Measurements from ENCODE around the gene TENM3. TPM values are rescaled to one million over a fixed set of nuclear protein-coding genes. Genes with fewer than 3 reads are reported as not detected.
A peak's percentile ranks its signal among the peaks of the same experiment; 100 is the strongest.

TENM3 gene
- total and polyA plus RNA-seq, 2 of the 8 experiments (the other 6 are each of a cell fraction or from before 2014, with no cell fraction given): 36.9 to 69.3 TPM

GRCh38 chr4:182812916-182813315, 569.7 kb downstream of the TENM3 start:
- peaks cover 0 to 15% of the 10 kb centered on the region in 2 experiments for H4K20me1 ChIP-seq (replicated peaks in 1 of 2; ENCODE audit: control insufficient read depth in 1 of 2, insufficient read depth in 2 of 2, low read length in 2 of 2)
- no peak overlapping the region for H2BK120ac ChIP-seq (replicated peaks; ENCODE audit: low read depth, low read length)
- H3K36me3 ChIP-seq (ENCODE audit: control insufficient read depth in 2 of 4, insufficient read depth in 4 of 4, low read length in 3 of 4): no peaks in the 10 kb centered on the region; a peak in 2 of 8 replicates
- no peak overlapping the region for H3K9ac ChIP-seq (replicated peaks in 1 of 4; ENCODE audit: extremely low read depth in 1 of 4, low read depth in 3 of 4, low read length in 3 of 4)
- peak overlapping the region; percentile 44; the same call in 1 of the 2 replicates for H2AK5ac ChIP-seq (ENCODE audit: low read depth, low read length)
- H3K4me2 ChIP-seq (ENCODE audit: insufficient read depth in 1 of 2, low read depth in 2 of 2, low read length in 2 of 2): no peak overlapping the region
- H3K27ac ChIP-seq (ENCODE audit: low read depth, low read length): no peak overlapping the region
- peaks cover 0 to 6% (median 1%) of the 10 kb centered on the region in 4 experiments; a peak in 1 of 7 replicates for H3K4me1 ChIP-seq (replicated peaks in 1 of 4; ENCODE audit: control insufficient read depth in 3 of 4, insufficient read depth in 4 of 4, low read length in 3 of 4)
- WGBS, 2 experiments (ENCODE audit: extremely low coverage in 1 of 2, insufficient coverage in 1 of 2, insufficient read length in 1 of 2, insufficient replicate concordance in 2 of 2, low coverage in 1 of 2, low lambda C conversion rate in 2 of 2, missing lambda C conversion rate in 1 of 2): 77% methylated on average over 4 of the region's 4 CpGs; no CpG with 5 or more reads in 1 of the 2 experiments
- H3K4ac ChIP-seq (replicated peaks; ENCODE audit: insufficient read length, low read depth, low read length): no peak overlapping the region
- H3K18ac ChIP-seq (ENCODE audit: extremely low read depth, low read length): no peak overlapping the region
- H2BK20ac ChIP-seq (ENCODE audit: low read length): no peak overlapping the region
- H3K23me2 ChIP-seq (ENCODE audit: low read depth, low read length): peaks cover 16% of the 10 kb centered on the region
- H4K5ac ChIP-seq (ENCODE audit: insufficient read length, low read depth, low read length): no peak overlapping the region
- H3K79me2 ChIP-seq (ENCODE audit: control insufficient read depth in 1 of 2, insufficient read depth in 2 of 2, low read length in 2 of 2): no peaks in the 10 kb centered on the region
- no peak overlapping the region for H2AFZ ChIP-seq (ENCODE audit: low read length)
- no peak overlapping the region for H2BK5ac ChIP-seq (ENCODE audit: low read depth, low read length)
- H3K27me3 ChIP-seq (replicated peaks in 1 of 4; ENCODE audit: control insufficient read depth in 3 of 4, extremely low read depth in 1 of 4, insufficient read depth in 3 of 4, low read length in 3 of 4): peaks cover 0 to 8% (median 0%) of the 10 kb centered on the region in 4 experiments; a peak in 3 of 7 replicates
- peak overlapping the region; percentile 93 for H3K56ac ChIP-seq (replicated peaks; ENCODE audit: insufficient read length, low read depth, low read length)
- H3K14ac ChIP-seq (ENCODE audit: insufficient read length): no peak overlapping the region
- FAIRE-seq: no peak
- CTCF ChIA-PET (ENCODE audit: partially characterized antibody): no interaction called here
- H3K79me1 ChIP-seq (ENCODE audit: low read depth, low read length): peaks cover 2% of the 10 kb centered on the region; the same call in 1 of the 2 replicates
- H4K91ac ChIP-seq (replicated peaks; ENCODE audit: insufficient read length, low read length): peak overlapping the region; percentile 89
- no peak overlapping the region for H3K4me3 ChIP-seq (ENCODE audit: extremely low read depth in 1 of 4, insufficient read depth in 2 of 4, low read depth in 3 of 4, low read length in 4 of 4)
- no peak for DNase-seq (ENCODE audit: low read depth in 1 of 2, low spot score in 2 of 2)
- peak overlapping the region; percentile 30; the same call in 1 of the 2 replicates for H2BK12ac ChIP-seq (ENCODE audit: low read depth, low read length)
- TF ChIP-seq CTBP2 (IDR thresholded peaks at IDR 0.05; ENCODE audit: borderline replicate concordance, insufficient read depth, insufficient read length, low read length) (no peak), TBP (IDR thresholded peaks at IDR 0.05; ENCODE audit: low read depth, low read length) (no peak), CHD1 (IDR thresholded peaks at IDR 0.05; ENCODE audit: low read depth, low read length) (no peak), NRF1 (IDR thresholded peaks at IDR 0.05; ENCODE audit: low read depth, low read length) (no peak), SRF (IDR thresholded peaks at IDR 0.05; ENCODE audit: low read depth, low read length) (no peak), FOSL1 (IDR thresholded peaks at IDR 0.05; ENCODE audit: insufficient read depth, low read depth, low read length) (no peak), SP4 (IDR thresholded peaks at IDR 0.05; ENCODE audit: low read length) (no peak), BRCA1 (IDR thresholded peaks at IDR 0.05; ENCODE audit: low read depth, low read length) (no peak), SP2 (IDR thresholded peaks at IDR 0.05; ENCODE audit: low read length) (no peak)
- no peak overlapping the region for H4K8ac ChIP-seq (ENCODE audit: extremely low read depth, insufficient read depth, low read length)
- peaks cover 10 to 15% of the 10 kb centered on the region in 2 experiments; a peak in 2 of 4 replicates for H3K9me3 ChIP-seq (ENCODE audit: insufficient read depth in 2 of 2, low read depth in 1 of 2, low read length in 1 of 2)
- H3K23ac ChIP-seq (ENCODE audit: insufficient read length): no peak overlapping the region
- H2BK15ac ChIP-seq (ENCODE audit: low read length): no peak overlapping the region
- POLR2A ChIA-PET (ENCODE audit: partially characterized antibody): no interaction called here
